Nucleus accumbens (tissue), 56 donors: ENCODE measurements around the gene PRR5.
"Not testable (repeated sequence)": the region's sequence is repeated elsewhere in the genome, so short reads cannot be mapped to it uniquely, and the experiment has no call there.

Source experiments
- DNase-seq, 56 donors: peaks; one replicate each; lab custom pipeline; 2025; lab: John Stamatoyannopoulos, UW

PRR5 gene

GRCh38 chr22:44672632-44673031, 29.4 kb upstream of the PRR5 start:
- no peak for DNase-seq

- no peak for DNase-seq
Measured at GRCh38 chr22:44673406-44673805, 28.6 kb upstream of the PRR5 start.

- not testable (repeated sequence) for DNase-seq
Measured at GRCh38 chr22:44676066-44676440, 26.0 kb upstream of the PRR5 start.

GRCh38 chr22:44676441-44677352, 25.3 kb upstream of the PRR5 start:
- no peak for DNase-seq

GRCh38 chr22:44677353-44677840, 24.6 kb upstream of the PRR5 start:
- DNase-seq = no peak

GRCh38 chr22:44677871-44678555, 24.0 kb upstream of the PRR5 start:
- DNase-seq = no peak

- no peak for DNase-seq
Measured at GRCh38 chr22:44678556-44679305, 23.3 kb upstream of the PRR5 start.

- not testable (repeated sequence) for DNase-seq
Measured at GRCh38 chr22:44679306-44679647, 22.7 kb upstream of the PRR5 start.

- no peak for DNase-seq
Measured at GRCh38 chr22:44680058-44680457, 21.9 kb upstream of the PRR5 start.

GRCh38 chr22:44680481-44680894, 21.5 kb upstream of the PRR5 start:
- DNase-seq = no peak

- DNase-seq = no peak
Measured at GRCh38 chr22:44682556-44683168, 19.3 kb upstream of the PRR5 start.

- no peak for DNase-seq
Measured at GRCh38 chr22:44683237-44683636, 18.8 kb upstream of the PRR5 start.

- no peak for DNase-seq
Measured at GRCh38 chr22:44683881-44684280, 18.1 kb upstream of the PRR5 start.

- DNase-seq = peak in 37 of 56 donors; percentile 4 to 73 (median 36)
Measured at GRCh38 chr22:44684506-44685383, 17.3 kb upstream of the PRR5 start.

GRCh38 chr22:44685384-44686056, 16.5 kb upstream of the PRR5 start:
- DNase-seq = peak in 1 of 56 donors; percentile 13

- no peak for DNase-seq
Measured at GRCh38 chr22:44686873-44687600, 15.0 kb upstream of the PRR5 start.

- DNase-seq = no peak
Measured at GRCh38 chr22:44689173-44689572, 12.8 kb upstream of the PRR5 start.

GRCh38 chr22:44689915-44690524, 12.0 kb upstream of the PRR5 start:
- no peak for DNase-seq
